Duodenal mucosa (tissue), 2 donors: ENCODE results near the gene CLHC1.
"Not testable (repeated sequence)": the region's sequence is repeated elsewhere in the genome, so short reads cannot be mapped to it uniquely, and the experiment has no call there.

Source experiments
- H3K27ac ChIP-seq: one replicate; pipeline ENCODE4 v1.7.0; 2013; ENCODE audit warnings: low read depth, low read length
- H3K27me3 ChIP-seq, 2 donors: one replicate each; pipeline ENCODE4 v1.7.0; 2013; ENCODE audit warnings: low read length in 2 of 2, control low read depth in 1 of 2; ENCODE audit not compliant: insufficient read depth in 2 of 2, control insufficient read depth in 1 of 2
- H3K36me3 ChIP-seq, 2 donors: one replicate each; pipeline ENCODE4 v1.7.0; 2013; ENCODE audit warnings: low read length in 2 of 2, control low read depth in 1 of 2; ENCODE audit not compliant: insufficient read depth in 2 of 2, control insufficient read depth in 1 of 2
- H3K4me1 ChIP-seq, 2 donors: one replicate each; pipeline ENCODE4 v1.7.0; 2013; ENCODE audit warnings: low read length in 2 of 2, control low read depth in 1 of 2; ENCODE audit not compliant: insufficient read depth in 2 of 2, control insufficient read depth in 1 of 2
- H3K4me3 ChIP-seq, 2 donors: one replicate each; pipeline ENCODE4 v1.7.0; 2013; ENCODE audit warnings: low read length in 2 of 2, low read depth in 1 of 2
- H3K9ac ChIP-seq, 2 donors: one replicate each; pipeline ENCODE4 v1.7.0; 2013; ENCODE audit warnings: low read length in 2 of 2, low read depth in 1 of 2
- H3K9me3 ChIP-seq, 2 donors: one replicate each; pipeline ENCODE4 v1.7.0; 2013; ENCODE audit warnings: low read length in 2 of 2, control low read depth in 1 of 2; ENCODE audit not compliant: control insufficient read depth in 1 of 2

The CLHC1 gene

GRCh38 chr2:55259586-55259985, 27.5 kb upstream of the CLHC1 start:
- H3K27me3 ChIP-seq, H3K9me3 ChIP-seq, H3K4me1 ChIP-seq, H3K9ac ChIP-seq, H3K27ac ChIP-seq, H3K4me3 ChIP-seq: not testable (repeated sequence)
- peaks cover 0 to 66% of the 10 kb centered on the region in 2 donors for H3K36me3 ChIP-seq

DNA sequence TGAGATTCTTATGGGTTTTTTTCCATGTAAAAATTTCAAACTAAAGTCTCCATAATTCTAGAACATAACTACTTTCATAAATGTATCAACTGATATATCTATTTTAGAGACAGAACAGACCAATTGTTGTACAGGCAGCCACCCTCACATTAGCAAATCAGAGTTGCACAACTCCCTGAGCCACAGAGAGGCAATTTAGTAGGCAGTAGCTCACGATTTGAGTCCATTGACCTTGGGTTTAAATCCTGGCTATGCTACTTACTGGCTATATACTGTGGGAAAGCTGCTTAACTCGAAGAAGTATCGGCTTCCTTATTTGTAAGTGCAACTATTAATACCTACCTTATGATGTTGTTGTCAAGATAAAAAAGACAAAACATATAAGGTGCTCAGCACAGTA, 20.7 kb upstream of the CLHC1 start:
- no peaks in the 10 kb centered on the region for H3K4me1 ChIP-seq
- no peaks in the 10 kb centered on the region for H3K9me3 ChIP-seq
- no peak overlapping the region for H3K27ac ChIP-seq
- peaks cover 12 to 71% of the 10 kb centered on the region in 2 donors for H3K36me3 ChIP-seq
- H3K9ac ChIP-seq: no peak overlapping the region
- H3K27me3 ChIP-seq: no peaks in the 10 kb centered on the region
- H3K4me3 ChIP-seq: no peak overlapping the region

DNA sequence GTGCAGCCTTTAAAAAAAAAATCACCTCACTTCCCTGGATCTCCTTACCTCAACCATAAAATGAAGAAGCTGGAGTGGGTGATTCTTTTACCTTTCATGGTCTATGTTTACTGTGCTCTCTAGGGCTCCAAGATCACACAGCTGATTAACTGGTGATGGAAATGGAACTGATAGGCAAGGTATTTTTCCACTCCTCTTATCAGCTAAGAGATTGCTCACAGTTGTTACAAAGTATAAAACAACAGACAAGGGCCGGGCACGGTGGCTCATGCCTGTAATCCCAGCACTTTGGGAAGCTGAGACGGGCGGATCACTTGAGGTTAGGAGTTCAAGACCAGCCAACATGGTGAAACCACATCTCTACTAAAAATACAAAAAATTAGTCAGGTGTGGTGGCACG, 14.9 kb upstream of the CLHC1 start:
- H3K9ac ChIP-seq: no peak overlapping the region
- H3K27ac ChIP-seq: no peak overlapping the region
- no peaks in the 10 kb centered on the region for H3K9me3 ChIP-seq
- no peaks in the 10 kb centered on the region for H3K4me1 ChIP-seq
- peaks cover 15 to 70% of the 10 kb centered on the region in 2 donors for H3K36me3 ChIP-seq
- no peaks in the 10 kb centered on the region for H3K27me3 ChIP-seq
- no peak overlapping the region for H3K4me3 ChIP-seq

- H3K9me3 ChIP-seq: no peaks in the 10 kb centered on the region
- no peak overlapping the region for H3K4me3 ChIP-seq
- no peaks in the 10 kb centered on the region for H3K27me3 ChIP-seq
- no peak overlapping the region for H3K27ac ChIP-seq
- no peak overlapping the region for H3K9ac ChIP-seq
- peaks cover 15 to 64% of the 10 kb centered on the region in 2 donors for H3K36me3 ChIP-seq
- no peaks in the 10 kb centered on the region for H3K4me1 ChIP-seq
These were observed 13.3 kb upstream of the CLHC1 start for GRCh38 chr2:55245411-55245810.

GRCh38 chr2:55242617-55243016, 10.5 kb upstream of the CLHC1 start:
- H3K9me3 ChIP-seq: no peaks in the 10 kb centered on the region
- no peak overlapping the region for H3K4me3 ChIP-seq
- H3K4me1 ChIP-seq: no peaks in the 10 kb centered on the region
- no peak overlapping the region for H3K27ac ChIP-seq
- H3K36me3 ChIP-seq: peaks cover 15 to 53% of the 10 kb centered on the region in 2 donors
- H3K9ac ChIP-seq: no peak overlapping the region
- no peaks in the 10 kb centered on the region for H3K27me3 ChIP-seq

DNA sequence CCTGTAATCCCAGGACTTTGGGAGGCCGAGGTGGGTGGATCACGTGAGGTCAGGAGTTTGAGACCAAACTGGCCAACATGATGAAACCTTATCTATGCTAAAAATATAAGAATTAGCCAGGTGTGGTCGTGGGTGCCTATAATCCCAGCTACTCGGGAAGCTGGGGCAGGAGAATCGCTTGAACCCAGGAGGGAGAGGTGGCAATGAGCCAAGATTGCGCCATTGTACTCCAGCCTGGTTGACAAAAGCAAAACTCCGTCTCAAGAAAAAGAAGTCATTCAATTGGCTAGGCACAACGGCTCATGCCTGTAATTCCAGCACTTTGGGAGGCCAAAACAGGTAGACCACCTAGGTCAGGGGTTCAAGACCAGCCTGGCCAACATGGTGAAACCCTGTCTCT, 9.5 kb upstream of the CLHC1 start:
- not testable (repeated sequence) for H3K4me1 ChIP-seq, H3K9ac ChIP-seq, H3K9me3 ChIP-seq, H3K27me3 ChIP-seq, H3K27ac ChIP-seq, H3K4me3 ChIP-seq
- peaks cover 10 to 53% of the 10 kb centered on the region in 2 donors for H3K36me3 ChIP-seq

GRCh38 chr2:55239656-55240222, 7.6 kb upstream of the CLHC1 start:
- Histone ChIP-seq H3K27ac (no peak overlapping the region), H3K36me3 (peaks cover 21 to 63% of the 10 kb centered on the region in 2 donors), H3K4me3 (no peak overlapping the region)

GRCh38 chr2:55236992-55237543, 5.0 kb upstream of the CLHC1 start:
- Histone ChIP-seq H3K27me3 (no peaks in the 10 kb centered on the region), H3K9ac (no peak overlapping the region), H3K4me3 (no peak overlapping the region), H3K4me1 (peaks cover 15% of the 10 kb centered on the region in 2 donors), H3K36me3 (peaks cover 22 to 50% of the 10 kb centered on the region in 2 donors), H3K9me3 (no peaks in the 10 kb centered on the region), H3K27ac (no peak overlapping the region)

More at GRCh38 chr2:55239656-55240222, 7.6 kb upstream of the CLHC1 start:
- no peak overlapping the region for H3K9ac ChIP-seq
- no peaks in the 10 kb centered on the region for H3K4me1 ChIP-seq
- no peaks in the 10 kb centered on the region for H3K9me3 ChIP-seq
- H3K27me3 ChIP-seq: no peaks in the 10 kb centered on the region

- Histone ChIP-seq H3K9ac (no peak overlapping the region), H3K27ac (no peak overlapping the region), H3K4me1 (peaks cover 18 to 22% of the 10 kb centered on the region in 2 donors), H3K36me3 (peaks cover 22 to 45% of the 10 kb centered on the region in 2 donors), H3K27me3 (no peaks in the 10 kb centered on the region), H3K4me3 (no peak overlapping the region), H3K9me3 (no peaks in the 10 kb centered on the region)
These were observed 3.8 kb upstream of the CLHC1 start for GRCh38 chr2:55235724-55236538.

DNA sequence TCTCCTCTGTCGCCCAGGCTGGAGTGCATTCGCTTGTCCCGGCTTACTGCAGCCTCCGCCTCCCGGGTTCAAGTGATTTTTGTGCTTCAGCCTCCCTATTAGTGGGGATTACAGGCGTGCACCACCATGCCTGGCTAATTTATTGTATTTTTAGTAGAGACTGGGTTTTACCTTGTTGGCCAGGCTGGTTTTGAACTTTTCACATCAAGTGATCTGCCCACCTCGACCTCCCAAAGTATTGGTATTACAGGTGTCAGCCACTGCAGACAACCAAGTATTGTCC, 1.5 kb upstream of the CLHC1 start:
- Histone ChIP-seq H3K9me3 (no peaks in the 10 kb centered on the region), H3K4me3 (peak overlapping the region; percentile 95 to 96), H3K27ac (no peak overlapping the region), H3K36me3 (peaks cover 22 to 35% of the 10 kb centered on the region in 2 donors), H3K9ac (peak overlapping the region; percentile 91 to 99), H3K27me3 (no peaks in the 10 kb centered on the region), H3K4me1 (peaks cover 18 to 22% of the 10 kb centered on the region in 2 donors)
